ENCODE results near the gene E2F3. TPM values are rescaled to one million over a fixed set of nuclear protein-coding genes. Genes with fewer than 3 reads are reported as not detected.
A peak's percentile ranks its signal among the peaks of the same experiment; 100 is the strongest.

E2F3 gene
- total RNA-seq, 2 donors from 2014 or later, result 38.2 TPM

DNA sequence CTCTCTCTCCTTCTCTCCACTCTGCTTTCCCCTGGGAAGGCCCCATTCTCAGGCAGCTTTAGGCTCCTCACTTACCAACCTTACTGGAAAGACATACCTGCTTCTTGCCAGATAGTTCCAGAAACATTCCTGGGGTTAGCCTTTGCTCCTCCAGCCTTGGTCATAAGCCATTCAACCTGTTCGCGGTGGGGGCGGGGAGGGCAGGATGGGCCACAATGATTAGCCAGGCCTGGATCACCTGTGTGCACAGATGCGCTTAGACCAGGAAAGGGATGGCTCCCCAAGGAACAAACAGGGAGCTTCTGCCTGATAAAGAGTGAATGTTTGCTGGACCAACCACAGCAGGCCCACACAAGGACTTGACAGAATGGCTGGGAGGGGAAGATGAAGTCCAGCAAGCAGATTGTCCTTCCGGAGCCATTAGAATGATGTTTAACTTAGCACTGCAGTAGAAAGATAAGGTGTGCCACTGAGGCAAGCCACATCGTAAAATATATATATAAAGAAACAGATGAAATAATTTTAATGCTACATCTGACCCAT lies 74.9 kb downstream of the E2F3 start:
- H3K4me3 Mint-ChIP-seq, result no peak overlapping the region
- no peak overlapping the region for H3K27ac ChIP-seq (ENCODE audit: low read depth, low read length)
- H3K4me1 Mint-ChIP-seq, result peaks cover 7% of the 10 kb centered on the region
- peaks cover 37% of the 10 kb centered on the region for H3K36me3 Mint-ChIP-seq (ENCODE audit: low read depth)
- H3K9me3 ChIP-seq (ENCODE audit: control insufficient read depth, low read length), result no peaks in the 10 kb centered on the region
- no peaks in the 10 kb centered on the region for H3K4me1 ChIP-seq (ENCODE audit: control insufficient read depth, insufficient read depth, low read length)
- H3K36me3 ChIP-seq (ENCODE audit: control insufficient read depth, insufficient read depth, low read length), result peaks cover 56% of the 10 kb centered on the region
- H3K27me3 Mint-ChIP-seq (ENCODE audit: insufficient read depth), result no peaks in the 10 kb centered on the region
- H3K4me3 ChIP-seq (ENCODE audit: low read length), result no peak overlapping the region
- H3K27ac Mint-ChIP-seq, result peak overlapping the region; percentile 20
- WGBS, 2 experiments (ENCODE audit: insufficient coverage in 1 of 2, insufficient read length in 1 of 2), result 95 to 96% methylated on average over 3 to 5 of the region's 6 CpGs
- no peak overlapping the region for H3K9ac ChIP-seq (ENCODE audit: extremely low read depth, low read length, poor library complexity, severe bottlenecking)
- no peaks in the 10 kb centered on the region for H3K9me3 Mint-ChIP-seq
- H3K27me3 ChIP-seq (ENCODE audit: control insufficient read depth, insufficient read depth, low read length, poor library complexity, severe bottlenecking), result no peaks in the 10 kb centered on the region
- no peak for DNase-seq
- TF ChIP-seq, protein P1, sequence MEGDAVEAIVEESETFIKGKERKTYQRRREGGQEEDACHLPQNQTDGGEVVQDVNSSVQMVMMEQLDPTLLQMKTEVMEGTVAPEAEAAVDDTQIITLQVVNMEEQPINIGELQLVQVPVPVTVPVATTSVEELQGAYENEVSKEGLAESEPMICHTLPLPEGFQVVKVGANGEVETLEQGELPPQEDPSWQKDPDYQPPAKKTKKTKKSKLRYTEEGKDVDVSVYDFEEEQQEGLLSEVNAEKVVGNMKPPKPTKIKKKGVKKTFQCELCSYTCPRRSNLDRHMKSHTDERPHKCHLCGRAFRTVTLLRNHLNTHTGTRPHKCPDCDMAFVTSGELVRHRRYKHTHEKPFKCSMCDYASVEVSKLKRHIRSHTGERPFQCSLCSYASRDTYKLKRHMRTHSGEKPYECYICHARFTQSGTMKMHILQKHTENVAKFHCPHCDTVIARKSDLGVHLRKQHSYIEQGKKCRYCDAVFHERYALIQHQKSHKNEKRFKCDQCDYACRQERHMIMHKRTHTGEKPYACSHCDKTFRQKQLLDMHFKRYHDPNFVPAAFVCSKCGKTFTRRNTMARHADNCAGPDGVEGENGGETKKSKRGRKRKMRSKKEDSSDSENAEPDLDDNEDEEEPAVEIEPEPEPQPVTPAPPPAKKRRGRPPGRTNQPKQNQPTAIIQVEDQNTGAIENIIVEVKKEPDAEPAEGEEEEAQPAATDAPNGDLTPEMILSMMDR (conservative IDR thresholded peaks at IDR 0.05), result no peak

DNA sequence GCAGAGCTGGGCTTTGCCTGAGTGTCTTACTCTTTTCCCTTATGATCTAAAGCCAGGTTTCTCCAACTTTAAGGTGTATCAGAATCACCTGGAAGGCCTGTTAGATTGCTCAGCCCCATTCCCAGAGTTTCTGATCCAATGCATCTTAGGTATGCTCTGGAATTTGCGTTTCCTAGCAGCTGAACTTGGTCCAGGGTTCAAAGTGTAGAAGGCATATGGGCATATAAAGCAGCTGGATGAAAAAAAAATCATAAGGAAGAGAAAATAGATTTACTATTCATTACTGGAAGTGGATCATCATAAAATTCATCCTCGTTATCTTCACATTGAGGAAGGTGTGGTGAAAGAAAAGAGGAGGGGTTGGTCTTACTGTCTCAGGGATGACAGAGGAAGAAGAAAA lies 75.8 kb downstream of the E2F3 start:
- 89% methylated on average over 2 of the region's 2 CpGs; no CpG with 5 or more reads in 1 of the 2 experiments for WGBS, 2 experiments (ENCODE audit: insufficient coverage in 1 of 2, insufficient read length in 1 of 2)
- Mint-ChIP-seq H3K27ac (no peak overlapping the region), H3K27me3 (ENCODE audit: insufficient read depth) (no peaks in the 10 kb centered on the region), H3K4me1 (peaks cover 7% of the 10 kb centered on the region), H3K4me3 (no peak overlapping the region), H3K36me3 (ENCODE audit: low read depth) (peaks cover 43% of the 10 kb centered on the region), H3K9me3 (no peaks in the 10 kb centered on the region)
- H3K9ac ChIP-seq (ENCODE audit: extremely low read depth, low read length, poor library complexity, severe bottlenecking), result no peak overlapping the region
- H3K9me3 ChIP-seq (ENCODE audit: control insufficient read depth, low read length), result no peaks in the 10 kb centered on the region
- H3K4me1 ChIP-seq (ENCODE audit: control insufficient read depth, insufficient read depth, low read length), result no peaks in the 10 kb centered on the region
- TF ChIP-seq, protein P1 (conservative IDR thresholded peaks at IDR 0.05), result no peak
- DNase-seq, result no peak
- no peak overlapping the region for H3K4me3 ChIP-seq (ENCODE audit: low read length)
- H3K27ac ChIP-seq (ENCODE audit: low read depth, low read length), result no peak overlapping the region
- H3K36me3 ChIP-seq (ENCODE audit: control insufficient read depth, insufficient read depth, low read length), result peaks cover 60% of the 10 kb centered on the region
- no peaks in the 10 kb centered on the region for H3K27me3 ChIP-seq (ENCODE audit: control insufficient read depth, insufficient read depth, low read length, poor library complexity, severe bottlenecking)

DNA sequence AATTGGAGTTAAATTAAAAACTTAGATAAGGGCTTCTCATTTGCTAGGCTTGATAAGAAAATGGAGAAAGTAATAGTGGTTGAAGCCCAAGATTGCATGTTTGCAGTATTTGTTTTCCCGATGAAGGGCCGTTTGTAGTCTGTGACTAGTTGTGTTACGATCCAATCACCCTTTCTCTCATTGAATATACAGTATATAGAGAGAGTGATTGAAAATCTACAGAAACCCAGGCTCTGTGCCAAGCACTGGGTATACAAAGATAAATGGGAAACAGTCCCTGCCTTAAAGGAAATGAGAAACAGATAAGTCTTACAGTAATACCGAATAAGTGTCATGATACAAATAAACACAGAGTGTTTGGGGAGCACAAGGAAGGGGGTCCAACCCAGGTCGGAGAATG lies 77.4 kb downstream of the E2F3 start:
- H3K27ac ChIP-seq (ENCODE audit: low read depth, low read length), result no peak overlapping the region
- no peak overlapping the region for H3K4me3 ChIP-seq (ENCODE audit: low read length)
- H3K9me3 ChIP-seq (ENCODE audit: control insufficient read depth, low read length), result no peaks in the 10 kb centered on the region
- TF ChIP-seq, protein P1 (conservative IDR thresholded peaks at IDR 0.05), result no peak
- no peak overlapping the region for H3K9ac ChIP-seq (ENCODE audit: extremely low read depth, low read length, poor library complexity, severe bottlenecking)
- Mint-ChIP-seq H3K4me1 (peaks cover 19% of the 10 kb centered on the region), H3K27ac (no peak overlapping the region), H3K27me3 (ENCODE audit: insufficient read depth) (no peaks in the 10 kb centered on the region), H3K4me3 (no peak overlapping the region), H3K36me3 (ENCODE audit: low read depth) (peaks cover 56% of the 10 kb centered on the region), H3K9me3 (no peaks in the 10 kb centered on the region)
- no peaks in the 10 kb centered on the region for H3K27me3 ChIP-seq (ENCODE audit: control insufficient read depth, insufficient read depth, low read length, poor library complexity, severe bottlenecking)
- no peak for DNase-seq
- H3K4me1 ChIP-seq (ENCODE audit: control insufficient read depth, insufficient read depth, low read length), result no peaks in the 10 kb centered on the region
- WGBS, 2 experiments (ENCODE audit: insufficient coverage in 1 of 2, insufficient read length in 1 of 2), result 95 to 98% methylated on average over 3 to 4 of the region's 5 CpGs
- H3K36me3 ChIP-seq (ENCODE audit: control insufficient read depth, insufficient read depth, low read length), result peaks cover 75% of the 10 kb centered on the region
